HG02610 (cell line): ENCODE measurements around the gene GDF2.

Experiments used
- ATAC-seq: cut with Tn5 transposase; IDR thresholded peaks from one replicate; pipeline ENCODE4 v1.9.1; 2021; ENCODE audit warnings: mild to moderate bottlenecking, moderate library complexity; ENCODE audit not compliant: unreplicated experiment

GDF2 gene

DNA sequence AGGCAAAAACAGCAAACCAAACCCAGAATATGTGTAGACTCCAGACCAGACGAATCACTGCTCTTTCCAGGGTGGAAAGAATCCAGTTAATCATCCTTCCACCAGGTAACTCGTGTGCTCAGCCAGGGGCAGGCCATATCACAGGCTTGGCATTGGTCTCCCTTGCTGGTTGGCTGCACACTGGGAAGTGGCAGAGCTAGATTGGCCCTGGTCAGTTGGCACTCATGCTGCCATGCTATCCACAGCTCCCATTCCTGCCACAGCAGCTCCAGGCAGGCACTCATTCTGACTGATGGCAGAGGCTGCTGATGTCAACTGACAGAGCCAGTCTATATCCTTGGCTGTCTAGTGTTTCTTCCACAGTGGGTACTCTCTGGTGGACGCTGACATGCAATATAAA, 31.9 kb upstream of the GDF2 start:
- no peak for ATAC-seq

DNA sequence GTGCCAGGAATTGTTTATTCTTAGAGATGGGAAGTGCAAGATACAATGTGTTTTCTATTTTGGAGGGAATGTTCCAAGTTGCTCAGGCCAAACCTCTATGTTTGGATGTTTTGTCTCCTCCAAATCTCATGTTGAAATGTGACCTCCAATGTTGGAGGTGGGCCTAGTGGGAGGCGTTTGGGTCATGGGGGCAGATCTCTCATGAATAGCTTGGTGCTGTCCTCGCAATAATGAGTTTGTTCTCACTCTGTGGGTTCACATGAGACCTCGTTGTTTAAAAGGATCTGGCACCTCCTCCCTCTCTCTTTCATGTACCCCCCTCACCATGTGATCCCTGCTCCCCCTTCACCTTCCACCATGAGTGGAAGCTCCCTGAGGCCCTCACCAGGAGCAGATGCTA, 30.6 kb upstream of the GDF2 start:
- no peak for ATAC-seq

DNA sequence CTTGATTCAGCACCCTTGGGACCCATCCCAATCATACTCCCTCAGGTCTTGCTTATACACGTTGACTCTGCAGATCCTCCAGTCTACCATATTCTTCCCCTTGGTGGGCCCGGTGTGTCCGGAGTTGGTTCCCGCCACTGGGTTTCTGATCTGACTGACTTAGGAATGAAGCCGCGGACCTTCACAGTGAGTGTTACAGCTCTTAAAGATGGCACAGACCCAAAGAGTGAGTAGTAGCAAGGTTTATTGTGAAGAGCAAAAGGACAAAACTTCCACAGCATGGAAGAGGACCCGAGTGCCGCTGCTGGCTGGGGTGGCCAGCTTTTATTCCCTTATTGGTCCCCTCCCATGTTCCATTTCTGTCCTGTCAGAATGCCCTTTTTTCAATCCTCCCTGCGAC, 28.2 kb upstream of the GDF2 start:
- ATAC-seq, result no peak

DNA sequence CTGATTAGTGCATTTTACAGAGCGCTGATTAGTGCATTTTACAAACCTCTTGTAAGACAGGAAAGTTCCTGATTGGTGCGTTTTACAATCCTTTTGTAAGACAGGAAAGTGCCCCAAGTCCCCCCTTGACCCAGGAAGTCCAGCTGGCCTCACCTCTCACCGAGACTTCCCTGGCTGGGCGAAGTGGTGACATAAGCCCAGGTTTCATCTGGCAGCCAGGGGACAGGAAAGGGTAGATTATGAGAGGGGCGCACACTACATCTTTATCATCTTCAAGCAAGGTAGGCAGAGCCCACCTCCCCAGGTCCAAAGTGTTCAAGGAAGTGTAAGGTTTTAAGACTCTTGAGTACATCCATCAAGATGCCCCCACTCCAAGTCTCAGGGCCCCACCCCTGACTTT, 27.8 kb upstream of the GDF2 start:
- ATAC-seq, result no peak

DNA sequence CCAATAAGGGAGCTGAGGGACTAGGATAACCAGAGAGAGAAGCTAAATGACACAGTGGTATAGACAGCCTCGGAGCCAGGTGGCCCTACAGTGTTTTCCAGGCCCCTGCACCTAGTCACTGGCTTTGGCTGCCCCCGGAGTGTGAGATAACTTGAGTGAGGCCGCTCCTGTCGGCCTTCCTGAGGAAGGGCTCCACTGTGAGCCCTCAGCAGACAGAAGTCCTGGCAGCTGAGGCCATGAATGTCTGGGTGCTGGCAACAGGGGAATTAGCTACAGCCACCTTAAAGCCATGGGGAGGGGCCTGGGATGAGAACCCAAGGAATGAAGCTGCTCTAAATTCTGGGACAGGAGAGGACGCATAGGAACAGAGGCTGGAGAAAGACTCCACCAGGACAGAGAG, 26.8 kb upstream of the GDF2 start:
- ATAC-seq, result no peak

DNA sequence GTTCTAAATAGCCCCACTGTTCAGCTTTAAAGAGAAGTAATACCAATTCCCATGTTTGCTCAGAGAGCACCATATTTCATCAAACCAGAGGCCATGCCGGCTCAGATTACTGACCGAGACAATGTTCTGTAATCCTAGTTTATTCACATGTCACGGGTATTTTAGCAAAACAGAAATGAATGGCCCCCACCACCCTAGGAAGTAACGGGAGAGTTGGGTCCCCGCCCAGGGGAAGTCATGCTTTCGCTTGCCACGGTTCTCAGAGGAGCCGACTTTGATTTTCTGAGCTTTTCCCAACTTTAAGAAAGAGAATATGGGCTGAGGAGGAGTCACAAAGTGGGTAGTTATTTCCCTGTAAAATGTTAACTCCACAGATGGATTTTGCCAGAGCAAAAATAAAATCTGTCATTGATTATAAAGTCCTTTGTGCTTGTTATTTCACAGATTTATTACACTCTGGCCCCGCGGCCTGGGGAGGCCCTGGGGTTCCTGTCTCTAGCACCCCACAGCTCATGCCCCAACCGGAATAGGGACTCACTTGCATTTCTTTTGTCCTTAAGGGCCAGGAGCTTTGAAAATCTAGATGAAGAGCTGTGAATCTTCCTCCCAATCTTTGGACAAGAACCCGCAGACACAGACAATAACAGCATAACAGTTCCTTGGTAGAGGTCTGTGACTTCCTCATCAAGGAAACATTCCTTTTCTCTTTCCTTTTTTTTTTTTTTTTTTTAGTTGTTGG, 25.9 kb upstream of the GDF2 start:
- no peak for ATAC-seq

DNA sequence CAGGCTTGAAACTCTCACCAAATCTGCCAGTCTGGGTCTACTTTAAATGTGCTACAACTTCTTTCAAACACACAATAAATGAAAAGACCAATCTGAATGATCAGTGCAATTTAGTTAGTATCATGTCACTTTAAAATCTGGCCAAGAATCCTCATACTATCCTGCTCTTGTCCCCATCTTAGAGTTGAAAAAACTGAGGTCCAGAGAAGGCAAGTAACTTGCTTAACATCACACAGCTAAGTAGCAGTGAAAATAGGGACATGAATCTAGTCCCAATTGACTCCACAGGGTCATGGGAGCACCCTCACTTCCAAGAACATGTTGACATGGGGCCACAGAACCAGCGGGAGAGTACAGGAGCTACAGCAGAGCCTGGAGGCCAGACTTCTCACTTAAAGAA, 25.3 kb upstream of the GDF2 start:
- ATAC-seq, result no peak

DNA sequence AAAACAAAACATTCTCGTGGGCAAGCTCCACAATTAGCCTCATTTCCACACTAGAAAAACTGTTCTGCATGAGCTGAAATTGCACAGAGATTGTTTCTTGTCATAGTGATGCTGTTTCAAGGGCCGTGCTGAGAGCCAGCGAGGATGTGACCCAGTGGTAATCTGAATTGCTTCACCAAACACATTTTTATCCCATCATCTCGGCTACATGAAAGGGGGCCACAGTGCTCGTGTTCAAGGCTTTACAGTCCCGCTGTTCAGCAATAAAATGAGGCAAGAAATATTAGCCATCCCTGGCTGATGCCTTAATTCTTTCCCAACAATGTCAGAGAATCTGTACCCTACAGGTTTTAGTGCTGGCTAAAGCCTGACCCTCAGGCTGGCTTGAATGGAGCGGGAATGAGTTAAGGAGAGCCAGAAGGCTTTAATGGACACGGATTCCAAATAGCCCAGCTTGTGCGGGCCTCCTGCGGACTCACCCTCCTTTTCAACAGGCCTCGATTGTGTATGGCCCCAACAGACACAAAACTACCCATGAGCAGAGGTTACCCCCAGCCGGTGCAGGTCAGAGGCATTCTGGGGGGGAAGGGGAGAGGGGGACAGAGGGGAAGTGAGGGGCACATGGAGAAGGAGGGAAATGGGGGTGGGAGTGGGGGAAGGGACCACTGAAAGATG, 24.3 kb upstream of the GDF2 start:
- ATAC-seq, result no peak

DNA sequence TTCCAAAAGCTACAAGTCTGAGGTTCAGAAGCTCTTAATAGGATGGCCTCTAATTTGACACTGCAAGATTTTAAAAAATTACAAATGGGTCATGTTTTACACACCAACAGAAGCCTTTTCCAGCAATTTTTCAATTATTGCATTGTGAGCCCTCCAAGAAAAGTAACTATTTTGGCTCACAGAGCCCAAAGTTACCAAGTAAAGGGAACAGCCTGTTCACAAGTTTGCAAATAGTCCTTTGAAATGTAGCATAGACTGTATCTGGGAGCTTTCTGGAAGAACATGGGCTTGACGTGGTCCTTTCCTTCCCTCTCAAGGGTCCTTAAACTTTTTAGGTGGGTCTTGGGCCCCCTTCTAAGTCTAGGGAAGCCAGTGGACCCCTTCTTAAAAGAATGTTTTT, 23.5 kb upstream of the GDF2 start:
- ATAC-seq, result no peak

DNA sequence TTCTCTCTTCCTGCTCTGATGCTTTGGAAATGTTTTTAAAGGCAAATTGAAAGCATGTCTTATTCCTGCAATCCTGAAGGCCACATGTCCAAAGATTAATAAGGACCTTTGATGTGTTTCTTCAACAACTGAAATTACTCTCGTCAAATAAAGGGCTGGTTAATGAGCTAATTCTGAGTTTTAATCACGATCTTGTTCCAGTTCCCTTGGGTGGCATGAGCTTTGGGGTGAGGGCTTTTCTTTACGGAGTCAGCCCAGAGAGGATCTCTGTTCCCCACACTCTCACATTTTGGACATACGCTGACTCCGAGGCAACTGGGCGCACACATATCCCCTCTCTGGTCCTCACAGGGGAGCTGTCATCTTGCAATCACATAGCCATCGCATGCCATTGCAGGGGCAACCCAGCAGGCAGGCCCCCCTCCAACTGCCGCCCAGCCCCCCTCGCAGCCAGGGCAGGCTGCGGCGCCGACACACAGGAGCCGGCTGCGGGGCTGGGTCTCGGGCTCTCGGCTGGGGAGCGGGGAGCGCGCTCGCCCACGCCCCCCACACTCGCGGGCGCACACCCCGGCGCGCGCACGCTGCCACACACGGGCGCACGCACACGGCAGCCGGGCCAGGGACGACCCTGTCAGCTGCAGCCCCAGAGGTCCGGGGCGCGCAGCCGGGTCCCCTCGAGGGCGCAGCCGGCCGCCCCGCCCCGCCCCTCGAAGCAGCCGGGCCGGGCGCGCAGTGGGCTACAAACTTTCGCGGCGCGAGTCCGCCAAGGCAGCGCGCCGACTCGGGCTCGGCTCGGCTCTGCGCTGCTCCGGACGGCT, 22.4 kb upstream of the GDF2 start, which contains the start of gene GDF10:
TSS of gene GDF10 (plus strand) at position 587 of the 818 bp plus-strand sequence. CDS start 455 bp downstream, outside the sequence.
- ATAC-seq, result no peak

DNA sequence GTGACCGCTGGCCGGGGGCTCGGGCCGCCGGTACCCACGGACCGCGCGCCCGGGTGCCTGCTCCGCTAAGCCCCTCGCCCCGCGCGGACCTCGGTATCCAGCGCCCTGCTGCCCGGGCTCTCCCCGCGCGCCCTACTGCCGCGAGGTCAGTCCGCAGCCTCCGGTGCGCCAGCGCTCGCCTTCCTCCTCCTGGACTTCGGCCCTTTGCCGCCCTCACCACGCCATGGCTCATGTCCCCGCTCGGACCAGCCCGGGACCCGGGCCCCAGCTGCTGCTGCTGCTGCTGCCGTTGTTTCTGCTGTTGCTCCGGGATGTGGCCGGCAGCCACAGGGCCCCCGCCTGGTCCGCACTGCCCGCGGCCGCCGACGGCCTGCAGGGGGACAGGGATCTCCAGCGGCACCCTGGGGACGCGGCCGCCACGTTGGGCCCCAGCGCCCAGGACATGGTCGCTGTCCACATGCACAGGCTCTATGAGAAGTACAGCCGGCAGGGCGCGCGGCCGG, 21.8 kb upstream of the GDF2 start:
- ATAC-seq, result no peak

DNA sequence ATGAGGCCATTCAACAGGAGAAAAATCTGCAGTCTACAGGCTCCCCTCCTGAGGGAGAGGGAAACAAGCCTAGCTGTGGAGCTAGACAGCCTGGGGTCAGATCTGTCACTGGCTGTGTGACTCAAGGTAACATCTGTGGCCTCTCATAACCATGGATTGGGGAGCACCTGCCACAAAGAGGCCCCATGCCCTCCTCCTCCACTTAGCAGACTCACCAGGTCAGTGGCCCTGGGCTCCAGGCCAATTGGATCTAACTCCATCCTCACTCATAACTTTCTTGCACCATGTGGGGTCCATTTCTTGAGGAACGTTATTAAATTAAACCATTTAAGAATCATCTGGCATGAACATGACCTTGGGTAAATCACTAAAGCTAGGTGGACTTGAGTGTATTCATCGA, 20.4 kb upstream of the GDF2 start:
- ATAC-seq, result no peak

DNA sequence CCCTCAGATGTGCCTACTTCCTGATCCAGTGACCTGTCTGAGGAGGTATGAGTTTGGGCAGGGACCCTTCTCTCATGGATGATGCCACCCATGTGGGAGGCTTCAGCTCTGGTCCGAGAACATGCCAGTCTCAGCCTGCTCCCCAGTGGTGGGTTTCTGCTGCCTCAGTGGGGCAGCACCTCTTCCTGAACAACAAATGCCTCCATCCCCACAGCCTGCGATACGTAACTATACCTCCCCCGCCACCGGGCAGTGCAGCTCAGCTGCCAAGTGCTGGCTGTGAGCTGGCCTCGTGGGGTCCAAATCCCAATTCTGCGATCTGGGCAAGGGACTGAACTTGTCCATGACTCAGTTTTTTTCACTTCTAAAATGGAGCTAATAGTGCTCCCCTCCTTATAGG, 19.1 kb upstream of the GDF2 start:
- ATAC-seq, result no peak

DNA sequence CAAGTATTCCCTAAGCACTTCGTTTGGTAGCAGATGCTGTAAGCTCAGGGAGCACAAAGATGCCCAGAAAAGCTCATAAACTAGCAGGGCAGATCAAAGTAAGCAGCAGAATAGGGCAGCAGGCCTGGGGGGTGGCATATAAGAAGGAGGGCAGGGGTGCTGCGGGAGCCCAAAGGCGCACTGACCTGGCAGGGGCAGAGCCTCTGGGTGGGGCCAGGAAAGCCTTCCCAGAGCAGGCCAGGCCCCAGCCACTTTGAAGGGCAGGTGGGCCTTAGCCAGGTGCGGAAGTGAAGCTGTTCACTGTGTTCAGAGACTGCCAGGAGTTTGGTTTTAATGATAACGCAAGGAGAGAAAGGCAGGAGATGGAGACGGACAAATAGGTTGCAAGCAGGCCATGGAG, 18.4 kb upstream of the GDF2 start:
- ATAC-seq, result no peak

DNA sequence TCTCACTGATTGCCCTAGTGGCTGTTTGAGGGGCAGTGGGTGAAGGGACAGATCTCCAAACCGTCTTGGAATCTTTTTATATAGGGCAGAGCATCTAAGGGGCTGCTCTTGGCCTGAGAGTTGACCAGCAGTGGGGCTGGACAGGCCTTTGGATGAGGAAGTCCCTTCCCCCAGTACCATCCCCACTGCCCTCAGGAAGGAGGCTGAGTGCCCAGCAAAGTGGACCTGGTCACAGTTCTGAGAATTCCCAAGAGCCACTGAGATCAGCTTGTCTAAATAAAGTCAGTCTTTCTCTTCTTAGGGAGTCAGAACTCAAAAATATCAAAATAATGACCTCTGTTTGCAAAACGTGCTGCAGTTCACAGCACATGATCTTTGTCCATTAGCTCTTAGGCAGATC, 16.7 kb upstream of the GDF2 start:
- no peak for ATAC-seq

DNA sequence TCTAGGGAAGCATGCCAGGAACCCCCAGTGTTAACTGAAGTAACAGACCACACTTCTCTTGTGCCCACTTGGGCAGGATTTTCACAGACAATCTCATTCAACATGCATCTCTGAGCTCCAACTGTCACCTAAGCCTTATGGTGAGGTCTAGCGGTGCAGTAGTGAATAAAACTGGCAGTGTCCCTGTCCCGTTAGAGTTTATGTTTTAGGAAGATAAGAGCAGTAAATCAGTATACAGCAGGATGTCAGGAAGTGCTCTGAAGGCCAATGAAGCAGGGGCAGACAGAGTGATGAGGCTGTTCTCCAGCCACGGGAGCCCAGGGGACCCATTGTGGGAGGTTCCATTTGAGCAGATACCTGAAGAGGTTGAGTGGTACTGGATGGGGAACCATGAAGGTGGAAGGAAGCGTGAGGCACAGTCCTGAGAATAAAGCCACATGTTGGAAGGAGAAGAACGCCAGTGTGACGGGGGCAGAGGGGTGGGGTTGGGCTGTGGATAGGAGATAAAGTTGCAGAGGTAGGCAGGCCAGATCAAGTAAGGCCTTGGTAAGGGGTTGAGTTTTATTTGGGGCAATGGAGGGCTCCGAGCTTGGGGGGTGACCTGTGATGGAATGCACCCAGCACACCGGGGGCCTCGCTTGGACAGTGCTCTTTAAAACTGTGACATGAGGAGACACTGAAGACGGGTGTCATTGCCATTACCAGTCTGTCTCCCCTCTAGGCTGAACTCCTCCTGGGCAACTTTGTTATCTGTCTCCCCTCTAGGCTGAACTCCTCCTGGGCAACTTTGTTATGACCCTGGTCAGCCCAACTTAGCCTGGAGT, 15.7 kb upstream of the GDF2 start:
- ATAC-seq, result no peak

DNA sequence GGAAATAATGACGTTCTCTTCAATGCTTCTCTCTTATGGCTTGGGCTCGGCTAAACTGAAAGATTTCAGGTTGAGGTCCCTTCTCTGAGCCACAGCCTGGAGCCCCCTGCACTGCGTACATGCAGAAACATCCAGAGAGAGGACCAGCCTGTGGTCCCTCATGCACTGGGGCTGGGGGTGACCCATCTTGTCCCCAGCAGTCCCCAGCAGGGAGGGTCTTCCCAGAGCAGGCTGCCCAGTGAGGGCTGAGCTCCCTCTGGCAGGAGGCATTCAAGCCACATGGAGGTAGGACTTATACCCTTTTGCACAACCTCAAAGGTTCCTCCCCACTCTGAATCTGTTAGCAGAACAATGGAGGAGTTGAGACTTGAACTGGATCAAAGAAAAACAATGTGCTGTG, 14.9 kb upstream of the GDF2 start:
- no peak for ATAC-seq

DNA sequence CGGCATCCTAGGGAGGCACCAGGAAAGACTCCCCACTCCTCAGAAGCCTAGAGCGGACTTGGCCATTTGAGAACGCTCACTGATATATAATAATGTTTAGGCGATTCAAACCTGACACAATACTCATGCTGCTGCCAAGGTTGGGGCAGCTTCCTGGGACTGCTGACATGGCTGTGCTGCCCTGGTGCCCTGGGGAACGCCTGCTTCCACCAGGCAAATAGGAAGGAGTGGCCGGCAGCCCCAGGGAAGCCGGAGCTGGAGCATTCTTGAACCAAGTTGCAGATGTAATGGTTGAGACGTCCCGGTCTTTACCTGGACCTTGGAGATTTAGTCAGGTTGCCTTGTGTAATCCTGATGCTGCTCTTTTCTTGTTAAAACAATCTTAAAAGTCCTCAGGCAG, 13.5 kb upstream of the GDF2 start:
- no peak for ATAC-seq

DNA sequence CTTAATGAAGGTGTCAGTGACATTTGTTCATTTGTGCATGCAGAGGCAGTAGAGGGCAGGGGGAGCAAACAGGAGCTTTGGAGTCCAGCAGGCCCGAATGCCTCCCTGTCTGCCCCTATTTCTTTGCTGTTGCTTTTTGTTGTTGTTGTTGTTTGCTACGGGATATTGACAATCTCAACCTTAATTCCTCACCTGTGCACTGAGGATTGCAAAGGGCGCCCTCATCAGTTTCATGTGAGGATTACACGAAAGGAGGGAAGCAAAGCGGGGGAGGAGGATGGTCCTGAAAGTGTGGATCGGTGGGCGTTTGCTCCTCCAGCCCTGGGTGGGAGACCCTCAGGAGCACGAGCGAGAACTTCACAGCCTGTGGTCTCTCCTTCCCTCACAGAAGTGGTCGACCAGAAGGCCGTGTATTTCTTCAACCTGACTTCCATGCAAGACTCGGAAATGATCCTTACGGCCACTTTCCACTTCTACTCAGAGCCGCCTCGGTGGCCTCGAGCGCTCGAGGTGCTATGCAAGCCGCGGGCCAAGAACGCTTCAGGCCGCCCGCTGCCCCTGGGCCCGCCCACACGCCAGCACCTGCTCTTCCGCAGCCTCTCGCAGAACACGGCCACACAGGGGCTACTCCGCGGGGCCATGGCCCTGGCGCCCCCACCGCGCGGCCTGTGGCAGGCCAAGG, 12.7 kb upstream of the GDF2 start:
- ATAC-seq, result no peak

DNA sequence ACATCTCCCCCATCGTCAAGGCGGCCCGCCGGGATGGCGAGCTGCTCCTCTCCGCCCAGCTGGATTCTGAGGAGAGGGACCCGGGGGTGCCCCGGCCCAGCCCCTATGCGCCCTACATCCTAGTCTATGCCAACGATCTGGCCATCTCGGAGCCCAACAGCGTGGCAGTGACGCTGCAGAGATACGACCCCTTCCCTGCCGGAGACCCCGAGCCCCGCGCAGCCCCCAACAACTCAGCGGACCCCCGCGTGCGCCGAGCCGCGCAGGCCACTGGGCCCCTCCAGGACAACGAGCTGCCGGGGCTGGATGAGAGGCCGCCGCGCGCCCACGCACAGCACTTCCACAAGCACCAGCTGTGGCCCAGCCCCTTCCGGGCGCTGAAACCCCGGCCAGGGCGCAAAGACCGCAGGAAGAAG, 12.2 kb upstream of the GDF2 start:
- no peak for ATAC-seq
